GM12872 (cell line): Measurements from ENCODE around the gene C1orf141.

ENCODE experiments used
- CTCF ChIP-seq: IDR thresholded peaks from 3 replicates; pipeline ENCODE4 v1.5.1; 2011; ENCODE audit warnings: low read depth, mild to moderate bottlenecking, low read length, moderate library complexity; ENCODE audit not compliant: insufficient read depth

C1orf141 gene

GRCh38 chr1:67059346-67059745, 75.4 kb downstream of the C1orf141 start:
- no peak for TF ChIP-seq CTCF

GRCh38 chr1:67058761-67059160, 76.0 kb downstream of the C1orf141 start:
- TF ChIP-seq CTCF: no peak

- no peak for TF ChIP-seq CTCF
Observed at GRCh38 chr1:67058242-67058641, 76.5 kb downstream of the C1orf141 start.

GRCh38 chr1:67053785-67054772, 80.7 kb downstream of the C1orf141 start, which contains the start of gene SLC35D1:
SLC35D1 (minus strand) TSS chr1:67054148; CDS start chr1:67054013, 135 bp downstream.
- TF ChIP-seq CTCF: no peak

- TF ChIP-seq CTCF: no peak
Observed at GRCh38 chr1:67053535-67053784, 81.3 kb downstream of the C1orf141 start.

GRCh38 chr1:67052741-67053534, 81.8 kb downstream of the C1orf141 start:
- no peak for TF ChIP-seq CTCF

- TF ChIP-seq CTCF: no peak
Observed at GRCh38 chr1:67051196-67051595, 83.6 kb downstream of the C1orf141 start.
